Esophagus squamous epithelium (tissue), 4 donors: ENCODE measurements around the gene BABAM2.

Source experiments
- CTCF ChIP-seq, 6 experiments: fragments of 450-650 bp in 4 of 6; fragments of 200-600 bp in 2 of 6; sonication (generic) in 2 of 6; IDR thresholded peaks; one replicate each; pipeline ENCODE4 v1.5.1; 2016 to 2019; ENCODE audit warnings: antibody characterized with exemption in 6 of 6, mild to moderate bottlenecking in 4 of 6, moderate library complexity in 4 of 6
- POLR2A ChIP-seq, 4 donors: fragments of 450-650 bp; IDR thresholded peaks; one replicate each; pipeline ENCODE4 v1.6.1; 2017; ENCODE audit warnings: antibody characterized with exemption in 4 of 4, mild to moderate bottlenecking in 4 of 4, moderate library complexity in 3 of 4

DNA sequence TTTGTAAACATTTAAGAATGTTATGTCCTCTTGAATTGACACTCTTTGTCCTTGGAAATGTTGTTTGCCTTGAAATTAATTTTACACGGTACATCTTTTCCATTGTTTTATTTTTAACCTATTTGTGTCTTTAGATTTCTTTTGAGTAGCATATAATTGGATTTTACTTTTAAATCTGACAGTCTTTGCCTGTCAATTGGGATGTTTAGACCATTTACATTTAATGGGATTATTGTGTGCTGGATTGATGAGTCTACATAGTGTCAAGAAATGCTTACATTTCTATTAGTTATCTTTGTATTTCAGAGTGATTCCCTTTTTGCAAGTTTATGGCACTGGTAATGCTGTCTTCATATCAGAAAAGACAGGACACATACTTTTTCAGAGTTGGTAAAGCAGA is 61.5 kb downstream of the BABAM2 start:
- TF ChIP-seq CTCF (IDR thresholded peaks at IDR 0.05) = no peak
- no peak for TF ChIP-seq POLR2A (IDR thresholded peaks at IDR 0.05)
